HFF-Myc (cell line): Measurements from ENCODE around the gene DIP2C.

Experiments
- DNase-seq: peaks from one replicate; pipeline ENCODE4 v3.0.0-alpha.2; 2011; ENCODE audit warnings: low read depth; ENCODE audit errors: extremely low read depth
- H3K4me3 ChIP-seq: replicated peaks from 2 replicates; pipeline ENCODE4 v1.5.1; 2011; ENCODE audit warnings: low read depth, mild to moderate bottlenecking, control low read depth, low read length
- TF ChIP-seq, protein P1 (sequence below): IDR thresholded peaks from 2 replicates; pipeline ENCODE4 v1.5.1; 2012; ENCODE audit warnings: mild to moderate bottlenecking, low read depth, low read length, control low read depth; ENCODE audit errors: missing control alignments

The DIP2C gene

DNA sequence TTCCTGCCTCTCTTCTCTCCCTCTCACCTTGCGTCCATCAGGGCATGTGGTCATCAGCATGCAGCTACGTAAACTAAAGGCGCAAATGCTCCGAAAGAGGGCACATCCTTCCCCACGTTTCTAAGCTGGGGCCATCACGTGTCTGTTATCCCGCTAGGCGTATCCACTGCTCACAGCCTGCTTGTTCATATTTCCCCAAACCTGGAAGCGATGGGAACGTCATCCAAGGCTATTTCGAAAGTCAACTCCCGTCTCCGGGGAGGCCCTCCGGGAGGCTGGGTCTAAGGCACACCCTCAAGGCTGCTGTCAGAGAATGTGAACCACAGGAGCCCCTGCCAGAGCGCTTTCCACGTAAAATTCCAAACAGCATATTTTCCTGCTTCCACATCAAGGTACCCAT is 199.2 kb downstream of the DIP2C start:
- TF ChIP-seq, protein P1, sequence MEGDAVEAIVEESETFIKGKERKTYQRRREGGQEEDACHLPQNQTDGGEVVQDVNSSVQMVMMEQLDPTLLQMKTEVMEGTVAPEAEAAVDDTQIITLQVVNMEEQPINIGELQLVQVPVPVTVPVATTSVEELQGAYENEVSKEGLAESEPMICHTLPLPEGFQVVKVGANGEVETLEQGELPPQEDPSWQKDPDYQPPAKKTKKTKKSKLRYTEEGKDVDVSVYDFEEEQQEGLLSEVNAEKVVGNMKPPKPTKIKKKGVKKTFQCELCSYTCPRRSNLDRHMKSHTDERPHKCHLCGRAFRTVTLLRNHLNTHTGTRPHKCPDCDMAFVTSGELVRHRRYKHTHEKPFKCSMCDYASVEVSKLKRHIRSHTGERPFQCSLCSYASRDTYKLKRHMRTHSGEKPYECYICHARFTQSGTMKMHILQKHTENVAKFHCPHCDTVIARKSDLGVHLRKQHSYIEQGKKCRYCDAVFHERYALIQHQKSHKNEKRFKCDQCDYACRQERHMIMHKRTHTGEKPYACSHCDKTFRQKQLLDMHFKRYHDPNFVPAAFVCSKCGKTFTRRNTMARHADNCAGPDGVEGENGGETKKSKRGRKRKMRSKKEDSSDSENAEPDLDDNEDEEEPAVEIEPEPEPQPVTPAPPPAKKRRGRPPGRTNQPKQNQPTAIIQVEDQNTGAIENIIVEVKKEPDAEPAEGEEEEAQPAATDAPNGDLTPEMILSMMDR, result no peak
- no peak for DNase-seq
- no peak overlapping the region for H3K4me3 ChIP-seq

DNA sequence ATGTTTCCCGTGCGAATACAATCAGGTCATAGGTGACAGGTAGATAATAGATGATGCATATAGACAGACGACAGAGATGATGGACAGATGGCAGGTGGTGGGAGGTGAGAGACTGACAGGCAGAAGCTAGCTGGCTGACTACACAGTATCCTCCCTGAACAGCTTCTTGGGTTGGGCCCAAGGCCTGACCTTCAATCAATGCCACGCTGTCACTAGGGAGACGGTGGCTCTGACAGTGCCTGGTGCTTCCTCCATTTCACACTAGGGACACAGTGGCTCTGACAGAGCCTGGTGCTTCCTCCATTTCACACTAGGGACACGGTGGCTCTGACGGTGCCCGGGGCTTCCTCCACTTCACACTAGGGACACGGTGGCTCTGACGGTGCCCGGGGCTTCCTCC is 200.1 kb downstream of the DIP2C start:
- TF ChIP-seq, protein P1, result no peak
- H3K4me3 ChIP-seq, result no peak overlapping the region
- DNase-seq, result no peak

DNA sequence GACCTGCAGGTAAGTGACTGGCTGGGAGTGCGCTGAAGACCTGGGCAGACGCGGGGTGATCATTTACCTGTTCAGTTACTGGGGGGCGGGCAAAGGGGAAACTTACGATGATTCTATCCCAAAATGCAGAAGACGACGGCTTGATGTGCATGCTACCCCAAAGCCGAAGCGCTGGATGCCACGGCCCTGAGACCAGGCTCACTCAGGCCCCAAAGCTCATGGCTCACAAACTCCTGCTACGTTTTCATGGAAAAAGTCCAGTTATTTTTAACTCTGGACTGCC is 200.6 kb downstream of the DIP2C start:
- no peak for DNase-seq
- TF ChIP-seq, protein P1, result no peak
- no peak overlapping the region for H3K4me3 ChIP-seq

DNA sequence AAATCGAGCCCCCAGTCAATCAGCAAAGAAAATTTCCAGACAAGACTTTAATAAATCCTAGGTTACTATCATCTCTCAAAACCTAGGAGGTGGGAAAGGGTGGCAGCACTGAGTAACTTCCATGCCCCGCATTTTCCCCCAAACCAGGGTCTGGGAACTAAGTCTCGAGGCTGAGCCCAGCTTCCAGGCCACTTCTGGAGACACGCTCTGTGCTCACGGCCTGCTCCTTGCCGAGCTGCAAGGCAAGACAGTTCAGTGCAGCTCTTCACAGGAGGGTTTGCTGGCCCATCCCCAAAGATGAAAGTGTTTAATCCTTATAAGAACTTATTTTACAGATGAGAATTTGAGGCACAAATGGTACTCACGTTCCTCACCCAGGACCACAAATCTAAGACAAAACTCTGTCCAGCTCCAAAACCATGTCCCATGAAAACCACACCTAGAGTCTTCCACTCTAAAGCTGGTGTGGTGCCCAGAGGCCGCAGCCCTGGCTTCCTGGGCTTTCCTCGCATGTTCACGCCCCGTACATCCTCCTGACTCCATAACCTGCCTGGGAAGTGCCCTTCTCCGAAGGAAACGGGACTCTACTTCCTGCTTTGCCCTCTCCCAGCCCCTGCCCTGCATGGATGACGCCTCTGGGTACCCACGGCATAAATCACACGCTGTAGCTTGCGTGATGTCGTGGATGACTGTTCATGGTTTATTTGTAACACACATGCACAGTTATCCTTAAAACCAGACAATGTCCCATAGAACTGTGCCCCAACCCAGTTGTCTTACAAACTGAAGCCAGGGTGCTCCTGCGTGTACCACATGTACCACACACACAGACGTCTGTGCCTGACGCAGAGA is 201.2 kb downstream of the DIP2C start:
- no peak overlapping the region for H3K4me3 ChIP-seq
- no peak for DNase-seq
- TF ChIP-seq, protein P1, result no peak

DNA sequence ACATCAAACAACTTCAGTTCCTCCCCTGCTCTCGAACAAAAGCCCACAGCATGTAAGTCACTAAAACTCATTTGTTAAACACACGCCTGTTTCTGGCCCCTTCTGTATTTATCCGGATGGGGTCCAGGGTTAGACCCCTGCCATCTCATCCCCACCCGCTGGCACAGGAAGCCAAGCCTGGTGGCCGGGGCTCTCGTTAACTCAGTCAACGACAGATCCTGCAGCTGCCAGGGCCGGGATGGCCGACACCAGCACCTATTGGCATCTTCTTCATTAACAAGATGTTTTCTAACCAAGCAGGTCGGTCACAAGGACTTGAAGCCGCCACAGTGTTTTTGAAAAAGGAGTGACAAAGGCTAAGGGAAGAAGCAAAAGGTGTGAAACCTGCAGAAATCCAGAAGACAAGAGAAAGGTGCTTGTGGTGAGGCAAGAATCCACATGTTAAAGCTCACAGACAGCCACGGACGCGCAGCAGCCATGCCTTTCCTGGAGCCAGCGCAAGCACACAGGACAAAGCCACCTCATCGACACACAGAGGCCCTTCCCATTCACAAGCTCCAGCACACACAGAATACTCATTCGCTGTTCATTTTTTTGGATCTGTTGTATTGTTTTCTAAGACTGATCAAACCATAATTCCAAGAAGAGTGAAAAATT is 202.7 kb downstream of the DIP2C start:
- TF ChIP-seq, protein P1, result no peak
- H3K4me3 ChIP-seq, result no peak overlapping the region
- DNase-seq, result no peak

DNA sequence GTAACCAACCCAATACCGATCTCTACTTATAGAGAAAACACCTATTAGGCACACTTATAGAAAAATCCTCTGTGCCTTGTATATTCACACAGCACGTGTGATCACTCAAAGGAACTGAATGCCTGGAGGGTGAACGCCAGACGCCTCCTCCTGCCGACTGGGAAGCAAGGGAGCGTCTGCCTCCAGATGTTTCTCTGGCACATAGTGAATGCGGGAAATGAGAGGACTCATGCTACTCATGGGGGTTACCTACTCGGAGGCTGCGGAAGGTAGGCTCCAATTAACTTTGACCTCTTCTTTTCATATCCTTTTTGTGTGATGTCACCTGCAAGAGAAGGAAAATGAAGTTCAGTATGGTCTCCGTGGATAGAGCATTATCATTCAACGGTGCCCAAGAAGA is 203.3 kb downstream of the DIP2C start:
- DNase-seq, result no peak

More for the DNA sequence above, 203.3 kb downstream of the DIP2C start:
- TF ChIP-seq, protein P1, result no peak
- no peak overlapping the region for H3K4me3 ChIP-seq
